ENCODE data around the gene CD80. TPM values are rescaled to one million over a fixed set of nuclear protein-coding genes. Genes with fewer than 3 reads are reported as not detected.

Gene CD80
- total and polyA plus RNA-seq, 2 of the 8 experiments (the other 6 are each of a cell fraction or from before 2014, with no cell fraction given), result 0.11 TPM; not detected in 1

- Histone ChIP-seq H3K4me2 (ENCODE audit: insufficient read depth in 1 of 2, low read depth in 2 of 2, low read length in 2 of 2) (no peak overlapping the region), H3K14ac (ENCODE audit: insufficient read length) (no peak overlapping the region)
- TF ChIP-seq YY1 (IDR thresholded peaks at IDR 0.05; ENCODE audit: low read depth, low read length), result no peak
Observed at GRCh38 chr3:119481079-119481478, 78.3 kb downstream of the CD80 start.

More at GRCh38 chr3:119481079-119481478, 78.3 kb downstream of the CD80 start:
- 88% methylated on average over 2 of the region's 2 CpGs; no CpG with 5 or more reads in 1 of the 2 experiments for WGBS, 2 experiments (ENCODE audit: extremely low coverage in 1 of 2, insufficient coverage in 1 of 2, insufficient read length in 1 of 2, insufficient replicate concordance in 2 of 2, low coverage in 1 of 2, low lambda C conversion rate in 2 of 2, missing lambda C conversion rate in 1 of 2)
- Histone ChIP-seq H3K79me2 (ENCODE audit: control insufficient read depth in 1 of 2, insufficient read depth in 2 of 2, low read length in 2 of 2) (no peaks in the 10 kb centered on the region), H3K27me3 (replicated peaks in 1 of 4; ENCODE audit: control insufficient read depth in 3 of 4, extremely low read depth in 1 of 4, insufficient read depth in 3 of 4, low read length in 3 of 4) (peaks cover 0 to 1% (median 0%) of the 10 kb centered on the region in 4 experiments; a peak in 1 of 7 replicates), H2AFZ (ENCODE audit: low read length) (no peak overlapping the region), H4K8ac (ENCODE audit: extremely low read depth, insufficient read depth, low read length) (no peak overlapping the region), H2BK20ac (ENCODE audit: low read length) (no peak overlapping the region), H3K36me3 (ENCODE audit: control insufficient read depth in 2 of 4, insufficient read depth in 4 of 4, low read length in 3 of 4) (peaks cover 0 to 23% (median 15%) of the 10 kb centered on the region in 4 experiments; a peak in 7 of 8 replicates), H3K9ac (replicated peaks in 1 of 4; ENCODE audit: extremely low read depth in 1 of 4, low read depth in 3 of 4, low read length in 3 of 4) (no peak overlapping the region), H4K5ac (ENCODE audit: insufficient read length, low read depth, low read length) (no peak overlapping the region), H2BK15ac (ENCODE audit: low read length) (no peak overlapping the region), H3K79me1 (ENCODE audit: low read depth, low read length) (no peaks in the 10 kb centered on the region), H3K4ac (replicated peaks; ENCODE audit: insufficient read length, low read depth, low read length) (no peak overlapping the region), H3K9me3 (ENCODE audit: insufficient read depth in 2 of 2, low read depth in 1 of 2, low read length in 1 of 2) (no peaks in the 10 kb centered on the region), H3K23me2 (ENCODE audit: low read depth, low read length) (no peaks in the 10 kb centered on the region), H3K4me3 (ENCODE audit: extremely low read depth in 1 of 4, insufficient read depth in 2 of 4, low read depth in 3 of 4, low read length in 4 of 4) (no peak overlapping the region), H4K20me1 (replicated peaks in 1 of 2; ENCODE audit: control insufficient read depth in 1 of 2, insufficient read depth in 2 of 2, low read length in 2 of 2) (peaks cover 0 to 3% of the 10 kb centered on the region in 2 experiments), H2BK12ac (ENCODE audit: low read depth, low read length) (no peak overlapping the region), H4K91ac (replicated peaks; ENCODE audit: insufficient read length, low read length) (no peak overlapping the region), H3K23ac (ENCODE audit: insufficient read length) (no peak overlapping the region), H2BK5ac (ENCODE audit: low read depth, low read length) (no peak overlapping the region), H2BK120ac (replicated peaks; ENCODE audit: low read depth, low read length) (no peak overlapping the region), H3K4me1 (replicated peaks in 1 of 4; ENCODE audit: control insufficient read depth in 3 of 4, insufficient read depth in 4 of 4, low read length in 3 of 4) (no peaks in the 10 kb centered on the region), H2AK5ac (ENCODE audit: low read depth, low read length) (no peak overlapping the region), H3K56ac (replicated peaks; ENCODE audit: insufficient read length, low read depth, low read length) (no peak overlapping the region), H3K27ac (ENCODE audit: low read depth, low read length) (no peak overlapping the region), H3K18ac (ENCODE audit: extremely low read depth, low read length) (no peak overlapping the region)
- no peak for FAIRE-seq
- ChIA-PET POLR2A (ENCODE audit: partially characterized antibody) (no interaction called here), CTCF (ENCODE audit: partially characterized antibody) (interaction anchor here (1.8 kb wide), 1 partner anchor 14 kb away, joined by 5 read pairs; no protein-coding TSS in a partner anchor)
- DNase-seq (ENCODE audit: low read depth in 1 of 2, low spot score in 2 of 2), result no peak
